DMS79 treated with DMSO at 0.1 percent for 48 hours (cell line): ENCODE results near the gene NT5M.
A peak's percentile ranks its signal among the peaks of the same experiment; 100 is the strongest.
"Not testable (repeated sequence)": the region's sequence is repeated elsewhere in the genome, so short reads cannot be mapped to it uniquely, and the experiment has no call there.

Experiments
- DNase-seq: peaks from one replicate; lab custom pipeline; 2025; lab: John Stamatoyannopoulos, UW

Gene NT5M

GRCh38 chr17:17303010-17303846, at the start of gene NT5M:
NT5M (plus strand) TSS chr17:17303373; CDS start chr17:17303551, 178 bp downstream.
- peak; percentile 36 for DNase-seq

GRCh38 chr17:17253406-17253805, 49.8 kb upstream of the NT5M start:
- no peak for DNase-seq

GRCh38 chr17:17254036-17254435, 49.1 kb upstream of the NT5M start:
- DNase-seq: no peak

GRCh38 chr17:17255689-17256088, 47.5 kb upstream of the NT5M start:
- DNase-seq: not testable (repeated sequence)

- DNase-seq: no peak
Observed at GRCh38 chr17:17256316-17256715, 46.9 kb upstream of the NT5M start.

GRCh38 chr17:17258011-17258410, 45.2 kb upstream of the NT5M start:
- no peak for DNase-seq

- no peak for DNase-seq
Observed at GRCh38 chr17:17258998-17259397, 44.2 kb upstream of the NT5M start.

GRCh38 chr17:17264430-17264829, 38.7 kb upstream of the NT5M start:
- DNase-seq: peak; percentile 14

GRCh38 chr17:17269926-17270773, 33.0 kb upstream of the NT5M start:
- no peak for DNase-seq

- no peak for DNase-seq
Observed at GRCh38 chr17:17275971-17276370, 27.2 kb upstream of the NT5M start.

GRCh38 chr17:17277431-17277830, 25.7 kb upstream of the NT5M start:
- not testable (repeated sequence) for DNase-seq

- no peak for DNase-seq
Observed at GRCh38 chr17:17279316-17279715, 23.9 kb upstream of the NT5M start.

GRCh38 chr17:17280613-17281549, 22.3 kb upstream of the NT5M start, which contains the start of gene COPS3:
COPS3 (minus strand) TSS chr17:17281246; CDS start chr17:17281186, 60 bp downstream.
- peak; percentile 81 for DNase-seq

- DNase-seq: no peak
Observed at GRCh38 chr17:17285951-17286350, 17.2 kb upstream of the NT5M start.

- no peak for DNase-seq
Observed at GRCh38 chr17:17289086-17289485, 14.1 kb upstream of the NT5M start.

- no peak for DNase-seq
Observed at GRCh38 chr17:17289701-17290100, 13.5 kb upstream of the NT5M start.

- DNase-seq: no peak
Observed at GRCh38 chr17:17295141-17295540, 8.0 kb upstream of the NT5M start.

- no peak for DNase-seq
Observed at GRCh38 chr17:17297217-17297616, 6.0 kb upstream of the NT5M start.

GRCh38 chr17:17298108-17298507, 5.1 kb upstream of the NT5M start:
- no peak for DNase-seq

- no peak for DNase-seq
Observed at GRCh38 chr17:17300624-17301568, 2.3 kb upstream of the NT5M start.

- not testable (repeated sequence) for DNase-seq
Observed at GRCh38 chr17:17301659-17302058, 1.5 kb upstream of the NT5M start.
